RWPE2 (cell line): ENCODE data around the gene ITGAX.

Experiments used
- ATAC-seq: fragments of 200-7000 bp; cut with Tn5 transposase; 3 replicates; pipeline ENCODE4 v1.9.1; 2021; ENCODE audit warnings: low read depth
- DNase-seq: peaks from one replicate; pipeline ENCODE4 v3.0.0-alpha.2; 2020; ENCODE audit warnings: low spot score
- H3K27ac ChIP-seq: fragments of 450-650 bp; 2 replicates; pipeline ENCODE4 v1.5.1; 2017; ENCODE audit warnings: mild to moderate bottlenecking; ENCODE audit not compliant: poor library complexity, severe bottlenecking
- H3K27me3 ChIP-seq: fragments of 250-450 bp; sonication (Bioruptor Pico); 2 replicates; pipeline ENCODE4 v1.5.1; 2021; ENCODE audit warnings: mild to moderate bottlenecking, moderate library complexity; ENCODE audit not compliant: insufficient read depth, poor library complexity, severe bottlenecking
- H3K36me3 ChIP-seq: fragments of 250-450 bp; sonication (Bioruptor Pico); 2 replicates; pipeline ENCODE4 v1.5.1; 2020; ENCODE audit warnings: low read depth, mild to moderate bottlenecking, moderate library complexity
- H3K4me1 ChIP-seq: fragments of 250-450 bp; sonication (Bioruptor Pico); 2 replicates; pipeline ENCODE4 v1.5.1; 2021; ENCODE audit warnings: mild to moderate bottlenecking, moderate library complexity; ENCODE audit not compliant: insufficient read depth, poor library complexity, severe bottlenecking
- H3K4me3 ChIP-seq: fragments of 250-450 bp; sonication (Bioruptor Pico); 2 replicates; pipeline ENCODE4 v1.5.1; 2021; ENCODE audit warnings: mild to moderate bottlenecking, moderate library complexity; ENCODE audit not compliant: severe bottlenecking
- H3K9me3 ChIP-seq: fragments of 250-450 bp; sonication (Bioruptor Pico); 2 replicates; pipeline ENCODE4 v1.5.1; 2021; ENCODE audit warnings: mild to moderate bottlenecking, moderate library complexity; ENCODE audit not compliant: severe bottlenecking
- TF ChIP-seq, protein P1 (sequence below): fragments of 450-650 bp; IDR thresholded peaks from one replicate; pipeline ENCODE4 v1.5.1; 2017; ENCODE audit warnings: mild to moderate bottlenecking, moderate library complexity; ENCODE audit not compliant: poor library complexity, severe bottlenecking

ITGAX gene

DNA sequence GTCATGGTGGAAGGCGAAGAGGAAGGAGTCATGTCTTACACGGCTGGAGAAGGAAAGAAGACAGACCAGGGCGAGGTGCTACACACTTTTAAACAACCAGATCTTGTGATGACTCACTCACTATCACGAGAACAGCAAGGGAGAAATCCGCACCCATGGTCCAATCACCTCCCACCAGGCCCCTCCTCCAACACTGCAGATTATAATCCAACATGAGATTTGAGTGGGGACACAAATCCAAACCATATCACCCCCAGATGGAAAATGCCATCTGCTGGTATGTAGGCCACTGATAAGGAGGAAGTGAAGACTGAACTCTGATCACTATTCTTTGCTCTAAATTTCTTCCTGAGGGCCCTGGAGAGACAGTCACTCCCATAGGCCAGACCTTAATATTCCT, 7.5 kb upstream of the ITGAX start:
- Histone ChIP-seq H3K4me1 (no peaks in the 10 kb centered on the region), H3K27me3 (no peaks in the 10 kb centered on the region), H3K27ac (no peak overlapping the region), H3K4me3 (no peak overlapping the region), H3K36me3 (no peaks in the 10 kb centered on the region), H3K9me3 (no peaks in the 10 kb centered on the region)
- DNase-seq (peak; percentile 3), ATAC-seq (no peak)
- TF ChIP-seq, protein P1, sequence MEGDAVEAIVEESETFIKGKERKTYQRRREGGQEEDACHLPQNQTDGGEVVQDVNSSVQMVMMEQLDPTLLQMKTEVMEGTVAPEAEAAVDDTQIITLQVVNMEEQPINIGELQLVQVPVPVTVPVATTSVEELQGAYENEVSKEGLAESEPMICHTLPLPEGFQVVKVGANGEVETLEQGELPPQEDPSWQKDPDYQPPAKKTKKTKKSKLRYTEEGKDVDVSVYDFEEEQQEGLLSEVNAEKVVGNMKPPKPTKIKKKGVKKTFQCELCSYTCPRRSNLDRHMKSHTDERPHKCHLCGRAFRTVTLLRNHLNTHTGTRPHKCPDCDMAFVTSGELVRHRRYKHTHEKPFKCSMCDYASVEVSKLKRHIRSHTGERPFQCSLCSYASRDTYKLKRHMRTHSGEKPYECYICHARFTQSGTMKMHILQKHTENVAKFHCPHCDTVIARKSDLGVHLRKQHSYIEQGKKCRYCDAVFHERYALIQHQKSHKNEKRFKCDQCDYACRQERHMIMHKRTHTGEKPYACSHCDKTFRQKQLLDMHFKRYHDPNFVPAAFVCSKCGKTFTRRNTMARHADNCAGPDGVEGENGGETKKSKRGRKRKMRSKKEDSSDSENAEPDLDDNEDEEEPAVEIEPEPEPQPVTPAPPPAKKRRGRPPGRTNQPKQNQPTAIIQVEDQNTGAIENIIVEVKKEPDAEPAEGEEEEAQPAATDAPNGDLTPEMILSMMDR, result no peak

DNA sequence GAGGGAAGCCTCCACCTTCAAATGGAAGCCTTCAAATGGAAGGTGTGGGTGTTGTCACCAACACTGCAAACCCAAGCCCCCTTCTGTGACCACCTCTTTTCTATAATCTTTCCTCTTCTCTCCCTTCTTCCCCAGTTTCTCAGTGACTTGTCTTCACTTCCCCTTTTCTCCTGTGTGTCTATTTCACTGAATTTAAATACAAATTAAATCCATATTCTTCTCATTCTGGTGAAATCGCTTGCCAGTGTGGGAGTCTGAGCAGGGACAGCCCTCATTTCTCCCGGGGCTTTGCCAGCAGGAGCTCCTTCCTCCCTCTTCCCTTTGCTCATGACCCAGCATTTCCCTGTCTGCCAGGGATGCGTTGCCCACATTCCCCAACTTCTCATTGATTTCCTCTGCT, 6.4 kb upstream of the ITGAX start:
- DNase-seq (no peak), ATAC-seq (no peak)
- Histone ChIP-seq H3K27me3 (no peaks in the 10 kb centered on the region), H3K27ac (no peak overlapping the region), H3K36me3 (no peaks in the 10 kb centered on the region), H3K4me1 (no peaks in the 10 kb centered on the region), H3K4me3 (no peak overlapping the region), H3K9me3 (no peaks in the 10 kb centered on the region)
- TF ChIP-seq, protein P1, result no peak

DNA sequence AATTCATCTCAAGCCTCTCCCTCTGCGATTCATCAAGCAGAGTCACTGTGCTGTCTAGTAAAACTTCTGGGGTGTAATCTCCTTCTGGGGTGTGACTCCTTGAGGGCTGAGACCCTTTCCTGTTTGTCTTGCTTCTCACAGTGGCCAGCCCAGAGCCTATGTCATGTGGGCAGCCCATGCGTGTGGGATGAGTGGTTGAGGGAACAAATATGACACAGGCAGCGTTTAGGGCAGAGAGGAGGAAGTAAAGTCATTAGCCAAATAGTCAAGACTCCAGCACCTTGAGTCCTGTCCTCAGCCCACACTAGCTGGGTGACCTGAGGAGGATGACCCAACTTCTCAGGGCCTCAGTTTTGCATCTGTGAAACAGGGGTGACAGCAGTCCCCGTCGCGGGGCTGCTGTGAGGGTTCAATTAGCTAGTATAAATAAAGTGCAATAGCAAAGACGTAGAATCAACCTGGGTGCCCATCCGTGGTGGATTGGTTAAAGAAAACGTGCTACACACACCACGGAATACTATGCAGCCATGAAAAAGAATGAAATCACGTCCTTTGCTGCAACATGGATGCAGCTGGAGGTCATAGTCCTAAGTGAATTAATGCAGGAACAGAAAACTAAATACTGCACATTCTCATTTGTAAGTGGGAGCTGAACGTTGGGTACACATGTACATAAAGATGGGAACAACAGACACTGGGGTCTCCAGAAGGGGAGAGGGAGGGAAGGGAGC, 4.5 kb upstream of the ITGAX start:
- Histone ChIP-seq H3K9me3 (no peaks in the 10 kb centered on the region), H3K36me3 (no peaks in the 10 kb centered on the region), H3K4me1 (no peaks in the 10 kb centered on the region), H3K27ac (no peak overlapping the region), H3K4me3 (no peak overlapping the region), H3K27me3 (no peaks in the 10 kb centered on the region)
- TF ChIP-seq, protein P1, result no peak
- DNase-seq (peak; percentile 19), ATAC-seq (no peak)

DNA sequence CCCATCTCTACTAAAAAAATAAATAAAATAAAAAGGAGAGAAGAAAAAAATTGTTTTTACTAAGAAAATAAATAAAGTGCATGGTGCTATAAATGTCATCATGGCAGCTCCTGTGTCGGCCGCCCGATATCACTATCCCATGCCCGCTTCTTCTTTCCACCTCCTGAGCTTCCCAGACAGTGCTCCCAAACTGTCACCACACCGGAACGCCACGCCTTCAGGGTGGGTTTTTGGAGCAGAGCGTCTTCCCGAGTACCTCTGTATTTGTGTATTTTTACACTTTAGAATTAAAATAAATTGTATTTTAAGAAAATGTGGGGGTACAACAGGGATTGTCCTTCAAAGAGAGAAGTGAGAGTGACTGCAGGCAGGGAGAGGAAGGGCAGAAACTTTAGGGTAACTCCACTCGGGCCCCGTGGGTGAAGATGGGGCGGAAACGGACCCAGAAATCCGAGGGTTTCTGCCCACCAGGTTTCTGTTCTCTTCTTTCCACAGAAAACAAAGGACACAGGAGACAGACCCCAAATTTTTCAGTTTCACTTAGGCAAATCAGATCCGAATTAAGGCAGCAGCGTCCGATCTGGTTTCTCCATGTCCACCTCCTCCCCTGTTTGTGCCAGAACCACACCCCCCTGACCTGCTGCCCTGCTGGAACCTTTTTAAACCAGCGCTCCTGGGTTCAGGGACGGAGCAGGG, 3.6 kb upstream of the ITGAX start:
- no peaks in the 10 kb centered on the region for H3K27me3 ChIP-seq
- no peaks in the 10 kb centered on the region for H3K4me1 ChIP-seq
- no peaks in the 10 kb centered on the region for H3K9me3 ChIP-seq
- ATAC-seq (no peak), DNase-seq (peak; percentile 19)
- H3K27ac ChIP-seq, result no peak overlapping the region
- H3K36me3 ChIP-seq, result no peaks in the 10 kb centered on the region
- TF ChIP-seq, protein P1, result no peak
- H3K4me3 ChIP-seq, result no peak overlapping the region

DNA sequence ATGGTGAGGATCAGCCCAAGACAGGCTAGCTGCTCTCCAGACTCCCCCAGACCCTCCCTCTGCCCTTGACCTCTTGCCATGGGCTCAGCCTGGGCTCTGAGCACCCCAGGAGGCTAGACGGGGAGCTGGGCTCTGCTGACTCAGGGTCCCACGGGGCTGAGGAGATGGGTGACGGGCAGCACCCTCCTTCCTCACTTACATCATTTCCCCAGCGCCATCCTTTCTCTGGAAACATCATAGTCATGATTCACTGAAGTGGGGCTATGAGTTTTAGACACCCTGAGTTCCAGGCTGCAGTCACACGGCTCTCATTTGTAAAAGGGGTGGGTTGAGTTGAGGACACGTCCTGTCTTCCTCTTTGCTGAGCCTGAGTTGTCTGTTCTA, 3.0 kb upstream of the ITGAX start:
- no peaks in the 10 kb centered on the region for H3K4me1 ChIP-seq
- H3K27ac ChIP-seq, result no peak overlapping the region
- TF ChIP-seq, protein P1, result no peak
- DNase-seq, result peak; percentile 12
- no peak for ATAC-seq
- H3K27me3 ChIP-seq, result no peaks in the 10 kb centered on the region
- no peak overlapping the region for H3K4me3 ChIP-seq
- H3K36me3 ChIP-seq, result no peaks in the 10 kb centered on the region
- no peaks in the 10 kb centered on the region for H3K9me3 ChIP-seq
